ENCODE results near the gene ZNF280B.
"Not testable (repeated sequence)": the region's sequence is repeated elsewhere in the genome, so short reads cannot be mapped to it uniquely, and the experiment has no call there.

Gene ZNF280B

GRCh38 chr22:22520020-22520656 is 11.6 kb upstream of the ZNF280B start, which contains the start of gene ZNF280A:
TSS of gene ZNF280A (minus strand) at chr22:22520270. CDS start at chr22:22515630, 4,640 bp downstream.
- Histone ChIP-seq H3K27me3 (peaks cover 13% of the 10 kb centered on the region), H3K36me3 (no peaks in the 10 kb centered on the region), H3K27ac (no peak within 1 kb of the TSS), H3K4me1 (ENCODE audit: control insufficient read depth in 1 of 2, insufficient read depth in 1 of 2, low read depth in 1 of 2, low read length in 1 of 2) (no peaks in the 10 kb centered on the region), H3K4me3 (ENCODE audit: low read depth in 1 of 2, low read length in 1 of 2) (no peak within 1 kb of the TSS), H3K9me3 (no peaks in the 10 kb centered on the region)
- no peak for TF ChIP-seq CTCF (IDR thresholded peaks at IDR 0.05)

DNA sequence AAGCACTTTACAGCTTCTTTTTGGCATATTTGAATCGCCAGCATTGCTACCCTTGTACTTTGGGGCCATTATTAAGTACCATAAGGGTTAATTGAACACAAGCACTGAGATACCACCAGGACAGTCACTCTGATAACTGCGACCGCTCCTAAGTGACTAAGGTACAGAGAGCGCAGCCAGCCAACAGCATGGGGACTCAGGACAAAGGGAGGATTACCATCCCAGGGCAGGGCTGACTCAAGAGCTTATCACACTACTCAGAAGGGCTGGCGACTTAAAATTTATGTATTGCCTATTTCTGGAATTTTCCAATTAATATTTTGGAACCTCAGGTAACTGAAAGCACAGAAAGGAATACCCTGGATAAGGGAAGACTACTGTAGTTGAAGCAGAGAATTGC is 11.0 kb upstream of the ZNF280B start:
- Histone ChIP-seq H3K4me3 (ENCODE audit: low read depth in 1 of 2, low read length in 1 of 2) (no peak overlapping the region), H3K36me3 (no peaks in the 10 kb centered on the region), H3K27me3 (peaks cover 17% of the 10 kb centered on the region), H3K9me3 (no peaks in the 10 kb centered on the region), H3K4me1 (ENCODE audit: control insufficient read depth in 1 of 2, insufficient read depth in 1 of 2, low read depth in 1 of 2, low read length in 1 of 2) (no peaks in the 10 kb centered on the region), H3K27ac (no peak overlapping the region)
- TF ChIP-seq CTCF (IDR thresholded peaks at IDR 0.05) = no peak

GRCh38 chr22:22516992-22517391 is 8.4 kb upstream of the ZNF280B start:
- no peak for TF ChIP-seq CTCF (IDR thresholded peaks at IDR 0.05)
- no peaks in the 10 kb centered on the region for H3K9me3 ChIP-seq

GRCh38 chr22:22515890-22516289 is 7.3 kb upstream of the ZNF280B start:
- Histone ChIP-seq H3K4me1 (ENCODE audit: control insufficient read depth in 1 of 2, insufficient read depth in 1 of 2, low read depth in 1 of 2, low read length in 1 of 2) (no peaks in the 10 kb centered on the region), H3K27me3 (peaks cover 40% of the 10 kb centered on the region), H3K36me3 (no peaks in the 10 kb centered on the region), H3K9me3 (no peaks in the 10 kb centered on the region), H3K27ac (no peak overlapping the region), H3K4me3 (ENCODE audit: low read depth in 1 of 2, low read length in 1 of 2) (no peak overlapping the region)
- TF ChIP-seq CTCF (IDR thresholded peaks at IDR 0.05) = no peak

More at GRCh38 chr22:22516992-22517391, 8.4 kb upstream of the ZNF280B start:
- Histone ChIP-seq H3K27me3 (peaks cover 38% of the 10 kb centered on the region), H3K36me3 (no peaks in the 10 kb centered on the region), H3K4me1 (ENCODE audit: control insufficient read depth in 1 of 2, insufficient read depth in 1 of 2, low read depth in 1 of 2, low read length in 1 of 2) (no peaks in the 10 kb centered on the region), H3K27ac (no peak overlapping the region), H3K4me3 (ENCODE audit: low read depth in 1 of 2, low read length in 1 of 2) (no peak overlapping the region)

- H3K36me3 ChIP-seq; H3K4me3 ChIP-seq (ENCODE audit: low read depth in 1 of 2, low read length in 1 of 2); H3K4me1 ChIP-seq (ENCODE audit: control insufficient read depth in 1 of 2, insufficient read depth in 1 of 2, low read depth in 1 of 2, low read length in 1 of 2); H3K9me3 ChIP-seq; H3K27ac ChIP-seq: not testable (repeated sequence)
- H3K27me3 ChIP-seq = peaks cover 46% of the 10 kb centered on the region
Measured at GRCh38 chr22:22514431-22514830, 5.9 kb upstream of the ZNF280B start.

GRCh38 chr22:22513619-22514018 is 5.1 kb upstream of the ZNF280B start:
- no peak for TF ChIP-seq CTCF (IDR thresholded peaks at IDR 0.05)
- no peak overlapping the region for H3K27ac ChIP-seq
- H3K27me3 ChIP-seq = peaks cover 54% of the 10 kb centered on the region
- H3K4me3 ChIP-seq (ENCODE audit: low read depth in 1 of 2, low read length in 1 of 2) = no peak overlapping the region
- peaks cover 2% of the 10 kb centered on the region in 2 experiments for H3K4me1 ChIP-seq (ENCODE audit: control insufficient read depth in 1 of 2, insufficient read depth in 1 of 2, low read depth in 1 of 2, low read length in 1 of 2)
- H3K36me3 ChIP-seq = no peaks in the 10 kb centered on the region
- H3K9me3 ChIP-seq = peaks cover 6% of the 10 kb centered on the region
